ENCODE results near the gene SMOC2.

GRCh38 chr6:168518867-168519266, 77.9 kb downstream of the SMOC2 start:
- TF ChIP-seq CTCF (IDR thresholded peaks at IDR 0.05), result no peak
- no peak for TF ChIP-seq POLR2A (IDR thresholded peaks at IDR 0.05)
